K562 (cell line): ENCODE results near the gene GLIPR1. TPM values are rescaled to one million over a fixed set of nuclear protein-coding genes. Genes with fewer than 3 reads are reported as not detected.

Experiments
- ARHGAP35 ChIP-seq: fragments of 450-650 bp; IDR thresholded peaks from 2 replicates; pipeline ENCODE4 v1.6.1; 2018; ENCODE audit not compliant: partially characterized antibody
- ATF7 ChIP-seq: fragments of 450-650 bp; IDR thresholded peaks from 2 replicates; pipeline ENCODE4 v1.7.1; 2014; ENCODE audit warnings: mild to moderate bottlenecking, moderate library complexity
- BRF1 ChIP-seq: IDR thresholded peaks from 3 replicates; pipeline ENCODE4 v1.6.1; 2011; ENCODE audit warnings: borderline replicate concordance, mild to moderate bottlenecking; ENCODE audit not compliant: insufficient read length; ENCODE audit errors: extremely low read depth
- CBX5 ChIP-seq: IDR thresholded peaks from 2 replicates; pipeline ENCODE4 v1.6.1; 2014; ENCODE audit warnings: low read depth, borderline replicate concordance
- CC2D1A ChIP-seq: fragments of 450-650 bp; IDR thresholded peaks from 2 replicates; pipeline ENCODE4 v1.6.1; 2017; ENCODE audit warnings: mild to moderate bottlenecking
- CREB1 ChIP-seq, 2 experiments: sonication (generic) in 1 of 2; formaldehyde crosslinking in 1 of 2; IDR thresholded peaks; 2 replicates each; pipeline versions ENCODE4 v1.6.1 to v1.8.0; 2012 to 2022; ENCODE audit warnings: inconsistent platforms in 1 of 2, mild to moderate bottlenecking in 1 of 2, missing genetic modification reagents in 1 of 2, moderate library complexity in 1 of 2
- ESRRA ChIP-seq: fragments of 450-650 bp; IDR thresholded peaks from 2 replicates; pipeline ENCODE4 v1.6.1; 2014; ENCODE audit warnings: low read depth, mild to moderate bottlenecking, moderate library complexity, borderline replicate concordance
- FOSL1 ChIP-seq: fragments of 200-800 bp; sonication (Bioruptor generic); conservative IDR thresholded peaks from 2 replicates; pipeline ENCODE4 v1.6.1; 2016; ENCODE audit warnings: missing genetic modification characterization, missing compliant biosample characterization
- GATA2 ChIP-seq: sonication (generic); formaldehyde crosslinking; IDR thresholded peaks from 2 replicates; pipeline ENCODE4 v1.4.0; 2020; ENCODE audit warnings: mild to moderate bottlenecking, missing genetic modification reagents
- HDAC1 ChIP-seq, 2 experiments: fragments of 450-650 bp; IDR thresholded peaks; 2 replicates each; pipeline ENCODE4 v1.6.1; 2016 to 2017; ENCODE audit warnings: inconsistent platforms in 1 of 2, mild to moderate bottlenecking in 1 of 2, moderate library complexity in 1 of 2
- HIVEP1 ChIP-seq: fragments of 250-450 bp; sonication (Bioruptor Pico); IDR thresholded peaks from 2 replicates; pipeline ENCODE4 v1.4.0; 2020; ENCODE audit warnings: mild to moderate bottlenecking
- HNRNPUL1 ChIP-seq: fragments of 200-400 bp; formaldehyde crosslinking; IDR thresholded peaks from 2 replicates; pipeline ENCODE4 v1.6.1; 2017; ENCODE audit warnings: low read length
- ILK ChIP-seq: fragments of 450-650 bp; IDR thresholded peaks from 2 replicates; pipeline ENCODE4 v1.6.1; 2016; ENCODE audit warnings: missing genetic modification characterization, low read depth, mild to moderate bottlenecking, missing compliant biosample characterization, moderate library complexity, borderline replicate concordance
- MAFG ChIP-seq: fragments of 450-650 bp; conservative IDR thresholded peaks from 2 replicates; pipeline ENCODE4 v1.6.1; 2016; ENCODE audit warnings: missing genetic modification characterization, missing compliant biosample characterization
- MCM7 ChIP-seq, 2 experiments: fragments of 450-650 bp; IDR thresholded peaks; 2 replicates each; pipeline ENCODE4 v1.6.1; 2016 to 2018
- MED1 ChIP-seq: sonication (generic); formaldehyde crosslinking; IDR thresholded peaks from 2 replicates; pipeline ENCODE4 v1.8.1; 2023; ENCODE audit warnings: missing genetic modification reagents, borderline replicate concordance
- SETDB1 ChIP-seq: IDR thresholded peaks from one replicate; pipeline ENCODE4 v1.6.1; 2012; ENCODE audit warnings: low read length, control low read depth, inconsistent platforms
- SIN3B ChIP-seq: fragments of 450-650 bp; IDR thresholded peaks from 2 replicates; pipeline ENCODE4 v1.6.1; 2017; ENCODE audit warnings: low read depth, mild to moderate bottlenecking, moderate library complexity
- SMAD4 ChIP-seq: fragments of 250-450 bp; sonication (Bioruptor Pico); conservative IDR thresholded peaks from 2 replicates; pipeline ENCODE4 v1.8.0; 2021; ENCODE audit warnings: inconsistent platforms, mild to moderate bottlenecking, moderate library complexity
- SRSF9 ChIP-seq: fragments of 200-400 bp; formaldehyde crosslinking; IDR thresholded peaks from 2 replicates; pipeline ENCODE4 v1.6.1; 2017; ENCODE audit warnings: low read depth, low read length, borderline replicate concordance
- STAT5B ChIP-seq: fragments of 250-450 bp; sonication (Bioruptor Pico); IDR thresholded peaks from 2 replicates; pipeline ENCODE4 v1.8.0; 2021; ENCODE audit warnings: mild to moderate bottlenecking, inconsistent platforms
- TBP ChIP-seq: optimal IDR thresholded peaks from 2 replicates; pipeline ENCODE3; 2011; ENCODE audit warnings: low read depth, low read length, improper control_type of control experiment
- U2AF2 ChIP-seq: fragments of 200-400 bp; formaldehyde crosslinking; optimal IDR thresholded peaks from 2 replicates; pipeline ENCODE3; 2017; ENCODE audit warnings: low read depth, mild to moderate bottlenecking, low read length
- ZNF133 ChIP-seq: fragments of 250-450 bp; sonication (Bioruptor Pico); IDR thresholded peaks from 2 replicates; pipeline ENCODE4 v1.4.0; 2020; ENCODE audit warnings: mild to moderate bottlenecking
- ZNF146 ChIP-seq: IDR thresholded peaks from one replicate; pipeline ENCODE4 v1.6.1; 2018; ENCODE audit warnings: missing compliant biosample characterization; ENCODE audit not compliant: unreplicated experiment
- ZNF668 ChIP-seq: fragments of 250-450 bp; sonication (Bioruptor Pico); IDR thresholded peaks from 2 replicates; pipeline ENCODE4 v1.8.0; 2022; ENCODE audit warnings: mild to moderate bottlenecking, inconsistent platforms
- polyA plus RNA-seq, 8 experiments: library from polyadenylated mRNA; depleted of rRNA in 4 of 8; stranded (reverse) in 5 of 8; unstranded in 3 of 8; fragments of >200 nt; fragmentation: Nextera tagmentation in 2 of 8; fragmentation: Illumina TruSeq in 1 of 8; extraction: Ambion mirVana in 2 of 8; extraction: Trizol in 1 of 8; gene quantifications; 2 replicates each; pipeline versions ENCODE4 v1.2.1 to v1.2.3, GENCODE V29; 2011 to 2014; ENCODE audit warnings: inconsistent platforms in 1 of 8, missing spikeins in 1 of 8
- total RNA-seq, 7 experiments: library from RNA; depleted of rRNA in 6 of 7; stranded (reverse); fragments of >200 nt in 6 of 7; fragmentation: Illumina TruSeq in 2 of 7; extraction: Trizol in 2 of 7; gene quantifications; 2 replicates each; pipeline versions ENCODE4 v1.2.1 to v1.2.3, GENCODE V29; 2011 to 2021; ENCODE audit warnings: low replicate concordance in 1 of 7
- TF ChIP-seq, protein P1 (sequence below): sonication (generic); formaldehyde crosslinking; IDR thresholded peaks from 2 replicates; pipeline ENCODE4 v1.8.1; 2023; ENCODE audit warnings: mild to moderate bottlenecking, missing genetic modification reagents
- TF ChIP-seq, protein P2 (sequence below): IDR thresholded peaks from 2 replicates; pipeline ENCODE4 v1.6.1; 2016; ENCODE audit warnings: missing genetic modification characterization, missing compliant biosample characterization

The GLIPR1 gene
- total and polyA plus RNA-seq, 9 of the 15 experiments (the other 6 are each of a cell fraction or from before 2014, with no cell fraction given), result 0.26 to 2.1 (median 1.2) TPM

GRCh38 chr12:75511116-75512048 lies 30.8 kb downstream of the GLIPR1 start, which contains the start of gene KRR1 (continued):
- TF ChIP-seq, protein P1, sequence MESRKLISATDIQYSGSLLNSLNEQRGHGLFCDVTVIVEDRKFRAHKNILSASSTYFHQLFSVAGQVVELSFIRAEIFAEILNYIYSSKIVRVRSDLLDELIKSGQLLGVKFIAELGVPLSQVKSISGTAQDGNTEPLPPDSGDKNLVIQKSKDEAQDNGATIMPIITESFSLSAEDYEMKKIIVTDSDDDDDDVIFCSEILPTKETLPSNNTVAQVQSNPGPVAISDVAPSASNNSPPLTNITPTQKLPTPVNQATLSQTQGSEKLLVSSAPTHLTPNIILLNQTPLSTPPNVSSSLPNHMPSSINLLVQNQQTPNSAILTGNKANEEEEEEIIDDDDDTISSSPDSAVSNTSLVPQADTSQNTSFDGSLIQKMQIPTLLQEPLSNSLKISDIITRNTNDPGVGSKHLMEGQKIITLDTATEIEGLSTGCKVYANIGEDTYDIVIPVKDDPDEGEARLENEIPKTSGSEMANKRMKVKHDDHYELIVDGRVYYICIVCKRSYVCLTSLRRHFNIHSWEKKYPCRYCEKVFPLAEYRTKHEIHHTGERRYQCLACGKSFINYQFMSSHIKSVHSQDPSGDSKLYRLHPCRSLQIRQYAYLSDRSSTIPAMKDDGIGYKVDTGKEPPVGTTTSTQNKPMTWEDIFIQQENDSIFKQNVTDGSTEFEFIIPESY (CRISPR knock-in tag), result peak; percentile 98
- no peak for TF ChIP-seq ARHGAP35
- no peak for TF ChIP-seq MAFG (tag)
- peak; percentile 64; the same call in 1 of the 2 replicates for TF ChIP-seq SMAD4 (CRISPR knock-in tag)
- peak; percentile 96 for TF ChIP-seq TBP
- no peak; the same call in 1 of the 2 replicates for TF ChIP-seq ESRRA
- TF ChIP-seq ZNF133 (CRISPR knock-in tag), result no peak
- TF ChIP-seq ZNF146 (CRISPR knock-in tag), result no peak
- TF ChIP-seq ZNF668, result no peak
- no peak for TF ChIP-seq MCM7 (IDR thresholded peaks at IDR 0.05)
- TF ChIP-seq CC2D1A, result peak; percentile 85
- peak; percentile 5 for TF ChIP-seq FOSL1 (tag)
- TF ChIP-seq, protein P2, sequence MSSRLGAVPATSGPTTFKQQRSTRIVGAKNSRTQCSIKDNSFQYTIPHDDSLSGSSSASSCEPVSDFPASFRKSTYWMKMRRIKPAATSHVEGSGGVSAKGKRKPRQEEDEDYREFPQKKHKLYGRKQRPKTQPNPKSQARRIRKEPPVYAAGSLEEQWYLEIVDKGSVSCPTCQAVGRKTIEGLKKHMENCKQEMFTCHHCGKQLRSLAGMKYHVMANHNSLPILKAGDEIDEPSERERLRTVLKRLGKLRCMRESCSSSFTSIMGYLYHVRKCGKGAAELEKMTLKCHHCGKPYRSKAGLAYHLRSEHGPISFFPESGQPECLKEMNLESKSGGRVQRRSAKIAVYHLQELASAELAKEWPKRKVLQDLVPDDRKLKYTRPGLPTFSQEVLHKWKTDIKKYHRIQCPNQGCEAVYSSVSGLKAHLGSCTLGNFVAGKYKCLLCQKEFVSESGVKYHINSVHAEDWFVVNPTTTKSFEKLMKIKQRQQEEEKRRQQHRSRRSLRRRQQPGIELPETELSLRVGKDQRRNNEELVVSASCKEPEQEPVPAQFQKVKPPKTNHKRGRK (tag), result no peak
- peak; percentile 98 for TF ChIP-seq SIN3B
- TF ChIP-seq ATF7, result peak; percentile 76
- no peak for TF ChIP-seq HIVEP1 (CRISPR knock-in tag)
- no peak for TF ChIP-seq BRF1
- TF ChIP-seq ILK (tag), result no peak
- no peak; the same call in 1 of the 2 replicates for TF ChIP-seq CBX5
- TF ChIP-seq MED1 (CRISPR knock-in tag), result no peak
- peak; percentile 59 for TF ChIP-seq CREB1 (IDR thresholded peaks at IDR 0.05)
- TF ChIP-seq CREB1 (CRISPR knock-in tag; IDR thresholded peaks at IDR 0.05), result peak; percentile 53; the same call in 1 of the 2 replicates
- TF ChIP-seq HNRNPUL1, result no peak
- no peak for TF ChIP-seq GATA2 (CRISPR knock-in tag)
- TF ChIP-seq STAT5B (CRISPR knock-in tag), result no peak
- peak in 1 of 2 experiments; percentile 71; a peak in 2 of 4 replicates for TF ChIP-seq HDAC1 (IDR thresholded peaks at IDR 0.05)
- no peak for TF ChIP-seq U2AF2
- TF ChIP-seq SETDB1, result no peak
- TF ChIP-seq SRSF9, result no peak
